Measurements from ENCODE around the gene MZT2B.
"Not testable (repeated sequence)": the region's sequence is repeated elsewhere in the genome, so short reads cannot be mapped to it uniquely, and the experiment has no call there.

MZT2B gene, protein sequence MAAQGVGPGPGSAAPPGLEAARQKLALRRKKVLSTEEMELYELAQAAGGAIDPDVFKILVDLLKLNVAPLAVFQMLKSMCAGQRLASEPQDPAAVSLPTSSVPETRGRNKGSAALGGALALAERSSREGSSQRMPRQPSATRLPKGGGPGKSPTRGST

DNA sequence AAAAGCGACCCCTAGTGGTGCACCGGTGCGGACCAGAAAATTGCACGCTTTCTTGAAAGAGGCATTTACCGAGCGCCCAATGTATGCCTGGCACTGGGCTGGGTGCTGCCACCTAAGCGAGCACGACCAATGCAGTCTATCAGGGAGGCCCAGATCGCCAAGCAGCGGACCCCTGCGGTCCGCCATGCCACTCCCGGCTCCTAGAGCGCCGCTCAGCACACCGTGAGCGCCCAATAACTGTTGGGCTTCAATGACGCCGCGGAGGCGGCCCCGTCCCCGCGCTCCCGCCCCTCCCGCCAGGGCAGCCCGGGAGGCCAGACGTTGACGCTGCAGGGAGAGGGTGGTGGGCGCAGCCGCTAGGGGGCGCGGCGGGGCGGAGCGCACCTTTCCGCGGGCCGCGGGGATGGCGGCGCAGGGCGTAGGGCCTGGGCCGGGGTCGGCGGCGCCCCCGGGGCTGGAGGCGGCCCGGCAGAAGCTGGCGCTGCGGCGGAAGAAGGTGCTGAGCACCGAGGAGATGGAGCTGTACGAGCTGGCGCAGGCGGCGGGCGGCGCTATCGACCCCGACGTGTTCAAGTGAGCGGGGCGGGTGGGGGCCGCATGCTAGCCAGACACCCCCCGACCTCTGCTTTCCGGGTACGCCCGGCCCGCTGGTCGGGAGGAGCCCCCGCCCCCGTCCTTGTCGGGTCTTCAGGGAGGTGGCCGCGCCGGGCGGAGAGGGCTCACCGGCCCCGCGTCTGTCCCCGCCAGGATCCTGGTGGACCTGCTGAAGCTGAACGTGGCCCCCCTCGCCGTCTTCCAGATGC is at the start of gene MZT2B:
MZT2B (plus strand) TSS at position 383 of the 803 bp plus-strand sequence; CDS start at position 404, 21 bp downstream.
- DNase-seq = peak; percentile 48

DNA sequence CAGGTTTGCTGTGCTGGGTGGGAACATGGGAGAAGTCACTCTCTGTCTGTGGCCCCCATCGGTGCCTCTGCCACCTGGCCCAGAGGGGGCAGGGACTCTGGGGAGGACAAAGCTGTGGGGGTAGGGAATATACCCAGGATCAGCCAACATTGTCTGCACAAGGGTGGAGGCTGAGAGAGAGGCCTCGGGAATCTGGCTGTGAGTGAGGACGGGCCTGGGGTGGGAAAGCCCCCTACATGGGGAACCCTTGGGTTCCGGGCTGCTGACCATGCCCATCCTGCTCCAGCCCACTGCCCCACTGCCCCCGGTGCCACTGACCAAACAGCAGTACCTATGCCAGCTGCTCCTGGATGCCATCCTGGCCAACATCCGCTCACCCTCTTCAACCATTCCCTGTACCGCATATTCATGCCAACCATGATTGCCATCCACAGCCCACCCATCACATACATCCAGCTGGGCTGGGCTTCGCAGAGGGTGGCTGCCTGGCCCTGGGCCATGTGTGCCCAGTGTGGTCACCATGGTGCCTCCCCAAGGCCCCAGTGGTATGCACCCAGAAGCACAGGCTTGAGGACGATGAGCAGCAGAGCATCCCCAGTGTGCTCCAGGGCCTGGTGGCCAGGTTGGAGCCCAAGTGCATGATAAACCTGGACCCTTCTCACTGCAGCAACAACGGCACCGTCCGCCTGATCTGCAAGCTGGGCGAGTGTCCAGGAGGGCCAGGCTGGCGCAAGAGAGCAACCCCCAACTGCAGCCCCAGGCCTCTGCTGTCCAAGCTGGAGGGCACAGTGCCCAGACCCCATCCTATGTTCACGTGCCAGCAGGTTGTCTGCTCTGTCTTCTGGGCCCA is 46.1 kb upstream of the MZT2B start:
- DNase-seq = no peak

DNA sequence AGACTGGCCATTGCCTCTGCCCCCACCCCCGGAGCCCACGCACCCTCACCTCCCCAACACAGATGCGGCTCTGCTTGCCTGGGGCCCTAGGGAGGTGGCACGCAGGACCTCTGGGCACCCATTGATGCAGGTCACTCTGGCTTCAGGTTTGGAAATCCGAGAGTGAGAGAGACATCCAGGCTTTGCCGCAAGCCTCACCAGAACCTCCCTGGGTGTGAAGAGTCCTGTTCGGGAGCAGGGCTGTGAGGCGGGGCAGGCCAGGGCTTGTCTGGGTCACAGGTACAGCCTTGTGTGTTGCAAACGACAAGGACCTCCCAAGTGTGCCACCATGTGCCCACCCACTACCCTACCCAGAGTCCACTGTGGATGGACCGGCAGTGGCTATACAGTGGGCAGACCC is 45.5 kb upstream of the MZT2B start:
- not testable (repeated sequence) for DNase-seq

DNA sequence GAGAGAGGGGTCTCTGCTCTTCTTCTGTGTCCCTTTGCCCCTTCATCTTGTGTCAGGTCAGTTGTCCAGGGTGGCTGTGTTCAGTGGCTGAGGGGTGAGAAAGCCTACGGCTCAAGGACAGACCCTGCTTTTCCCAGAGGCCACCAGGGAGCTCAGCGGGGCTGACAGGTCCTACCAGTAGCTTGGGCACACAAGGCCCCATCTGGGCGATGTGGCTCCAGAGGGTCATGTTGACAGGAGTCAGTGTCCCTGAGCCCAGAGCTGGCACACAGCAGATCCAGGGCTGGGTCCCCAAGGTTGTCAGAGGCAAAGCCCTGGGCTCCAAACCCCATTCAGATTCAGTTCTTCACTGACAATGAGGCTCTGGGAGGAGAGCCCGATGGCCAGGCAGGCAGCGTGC is 44.9 kb upstream of the MZT2B start:
- DNase-seq = not testable (repeated sequence)

- not testable (repeated sequence) for DNase-seq
These were observed 43.7 kb upstream of the MZT2B start for GRCh38 chr2:130138326-130138725.

DNA sequence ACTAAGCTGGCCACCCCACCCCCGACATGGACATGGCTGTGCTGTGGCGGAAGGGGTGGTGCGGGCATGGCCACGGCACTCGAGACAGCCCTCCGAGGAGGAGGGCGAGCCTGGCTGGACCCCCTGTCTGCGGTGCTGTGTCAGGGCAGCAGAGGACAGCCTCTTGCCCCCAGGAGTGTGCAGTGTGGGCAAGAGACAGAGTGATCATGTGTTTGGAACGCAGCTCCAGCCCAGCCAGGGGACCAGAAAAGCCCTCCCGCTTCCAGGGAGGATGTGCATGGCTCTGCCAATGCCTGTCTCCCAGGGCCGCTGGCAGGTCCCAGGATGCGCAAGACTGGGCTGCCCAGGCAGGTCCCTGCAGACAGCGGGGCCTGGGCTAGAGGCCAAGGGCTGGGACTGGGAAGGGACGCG is 43.2 kb upstream of the MZT2B start:
- DNase-seq = not testable (repeated sequence)

- DNase-seq = peak; percentile 17
These were observed 42.5 kb upstream of the MZT2B start for GRCh38 chr2:130139331-130140280.

DNA sequence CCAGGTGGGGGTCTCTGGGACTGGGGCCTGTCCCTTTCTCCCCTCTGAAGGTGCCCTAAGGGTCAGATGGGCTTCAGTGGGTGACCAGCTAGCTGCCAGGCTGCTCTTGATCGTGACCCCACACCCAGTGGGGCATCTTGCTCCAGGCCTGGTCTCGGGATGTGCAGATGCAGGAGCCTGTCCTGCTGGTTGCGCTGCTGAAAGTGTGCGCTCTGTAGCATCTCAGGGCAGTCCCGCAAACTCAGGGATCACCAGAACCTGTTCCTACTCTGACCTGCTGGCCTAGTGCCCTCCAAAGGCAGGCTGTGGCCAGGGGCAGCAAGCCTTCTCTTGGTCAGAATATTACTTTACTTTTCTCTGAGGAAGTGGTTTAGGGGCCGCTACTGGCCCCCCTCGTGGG is 41.5 kb upstream of the MZT2B start:
- not testable (repeated sequence) for DNase-seq

DNA sequence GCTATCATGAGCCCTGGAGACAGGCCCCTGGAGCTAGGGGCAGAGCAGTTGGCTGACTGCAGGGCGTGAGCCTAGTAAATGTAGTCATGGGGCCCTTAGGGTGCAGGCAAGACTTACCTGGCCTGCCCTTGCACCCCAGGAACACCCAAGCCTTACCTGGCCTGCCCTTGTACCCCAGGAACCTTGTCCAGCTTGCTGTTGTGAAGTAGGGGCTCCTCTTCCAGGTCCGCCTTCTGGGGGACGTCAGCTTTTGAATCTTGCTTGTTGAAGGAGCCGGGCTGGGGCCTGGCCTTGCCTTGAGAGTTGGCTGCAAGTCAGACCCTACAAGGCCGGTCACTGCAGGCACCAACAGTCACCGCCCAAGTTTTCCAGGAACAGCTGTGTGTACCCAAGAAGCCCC is 41.1 kb upstream of the MZT2B start:
- not testable (repeated sequence) for DNase-seq

- DNase-seq = not testable (repeated sequence)
These were observed 40.3 kb upstream of the MZT2B start for GRCh38 chr2:130141645-130142370.

- not testable (repeated sequence) for DNase-seq
These were observed 39.4 kb upstream of the MZT2B start for GRCh38 chr2:130142396-130143265.

DNA sequence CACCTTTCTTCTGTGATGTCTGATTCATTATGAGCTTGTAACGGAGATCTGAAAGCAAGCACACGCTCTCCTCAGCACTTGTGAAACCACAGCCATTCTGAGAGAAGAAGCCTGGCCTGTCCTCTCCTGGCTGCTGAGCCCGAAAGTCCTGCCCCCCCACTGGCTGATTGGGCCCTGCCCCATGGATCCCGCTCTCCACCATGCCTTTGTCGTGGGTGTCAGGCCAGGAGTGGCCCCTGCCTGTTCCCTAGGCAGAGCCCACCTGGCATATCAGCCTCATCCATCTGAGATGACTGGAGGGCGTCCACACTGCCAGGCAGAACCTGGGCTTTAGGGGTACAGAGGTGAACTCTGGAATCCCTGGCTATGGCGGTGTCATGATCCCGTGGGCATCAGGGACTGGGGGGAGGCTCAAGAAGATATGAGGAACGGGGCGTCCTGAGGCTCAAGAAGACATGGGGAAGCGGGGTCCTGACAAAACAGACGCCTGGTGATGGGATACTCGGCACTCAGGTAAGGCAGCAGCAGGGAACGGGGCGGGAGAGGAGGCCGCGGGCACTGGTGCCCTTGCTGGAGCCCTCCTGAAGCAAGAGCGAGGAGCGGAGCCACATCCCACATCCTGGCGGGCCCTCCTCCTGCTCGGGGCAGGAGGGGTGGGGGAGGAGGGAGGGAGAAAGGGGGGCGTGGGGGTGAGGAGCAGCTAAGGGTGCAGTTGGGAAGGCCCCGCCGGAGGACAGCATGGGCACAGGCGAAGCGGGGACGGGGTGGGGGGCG is 38.6 kb upstream of the MZT2B start:
- DNase-seq = not testable (repeated sequence)

- peak; percentile 65 for DNase-seq
These were observed 37.1 kb upstream of the MZT2B start, which contains the start of gene CCDC74B for GRCh38 chr2:130145006-130145414. Gene CCDC74B, minus strand, starts transcription at chr2:130145112. Its CDS starts 116 bp downstream, at chr2:130144996.

DNA sequence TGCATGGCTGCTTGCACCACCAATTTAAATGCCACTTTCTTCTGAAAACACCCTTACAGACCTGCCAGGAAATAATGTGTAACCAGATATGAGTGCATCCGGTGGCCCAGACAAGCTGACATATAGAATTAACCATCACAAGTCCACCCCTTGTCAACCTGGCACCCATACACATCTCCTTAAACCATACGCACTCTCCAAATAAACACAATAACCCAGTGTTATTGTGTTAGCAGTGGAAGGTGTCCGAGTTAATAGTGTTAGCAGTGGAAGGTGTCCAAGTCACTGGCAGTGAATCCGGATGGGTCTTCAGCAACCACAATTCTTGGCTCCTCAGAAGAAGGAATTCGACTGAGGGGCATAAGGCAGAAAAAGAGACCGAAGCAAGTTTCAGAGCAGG is 33.5 kb upstream of the MZT2B start:
- DNase-seq = peak; percentile 64

DNA sequence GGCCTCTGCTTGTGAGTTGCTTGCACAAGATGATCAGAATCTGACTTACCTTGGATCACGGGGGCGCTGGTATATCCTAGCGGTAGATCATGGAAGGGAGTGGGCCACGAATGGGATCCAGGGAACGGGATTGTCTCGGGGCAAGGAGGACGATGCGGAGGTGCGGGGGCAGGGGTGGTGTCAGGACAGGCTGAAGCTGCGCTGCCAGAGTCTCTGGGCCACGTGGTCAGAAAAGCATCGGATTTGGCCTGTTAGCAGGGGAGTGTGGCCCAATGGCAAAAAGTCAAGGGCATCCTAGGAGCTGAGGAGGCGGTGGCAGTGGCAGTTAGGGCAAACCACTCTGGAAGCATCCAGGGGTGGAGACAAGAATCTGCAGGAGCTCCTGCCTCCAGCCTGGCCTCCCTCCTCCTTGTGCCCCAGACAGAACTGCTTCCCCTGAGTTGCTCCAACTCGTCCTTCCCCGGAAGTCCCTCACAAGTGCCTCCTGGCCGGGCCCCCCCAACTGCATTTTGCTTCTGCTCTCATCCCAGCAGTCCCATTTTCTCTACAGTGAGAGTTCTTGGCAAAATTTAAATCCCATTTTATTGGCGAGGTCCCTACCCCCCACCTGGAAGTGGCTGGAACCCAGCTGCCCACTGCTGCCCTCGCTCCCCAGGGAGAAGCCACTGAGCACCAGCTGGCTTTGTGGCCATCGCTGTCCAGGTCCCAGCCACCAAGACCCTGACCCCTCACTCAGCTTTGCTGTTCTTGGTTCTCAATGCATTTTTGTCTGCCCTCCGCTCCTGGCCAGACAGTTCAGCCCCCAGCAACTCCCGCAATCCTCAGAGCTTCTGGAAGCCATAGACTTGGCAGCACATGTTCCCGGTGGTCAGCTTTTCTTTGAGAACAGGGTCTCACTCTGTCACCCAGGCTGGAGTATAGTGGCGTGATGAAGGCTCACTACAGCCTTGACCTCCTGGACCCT is 31.6 kb upstream of the MZT2B start:
- DNase-seq = no peak

DNA sequence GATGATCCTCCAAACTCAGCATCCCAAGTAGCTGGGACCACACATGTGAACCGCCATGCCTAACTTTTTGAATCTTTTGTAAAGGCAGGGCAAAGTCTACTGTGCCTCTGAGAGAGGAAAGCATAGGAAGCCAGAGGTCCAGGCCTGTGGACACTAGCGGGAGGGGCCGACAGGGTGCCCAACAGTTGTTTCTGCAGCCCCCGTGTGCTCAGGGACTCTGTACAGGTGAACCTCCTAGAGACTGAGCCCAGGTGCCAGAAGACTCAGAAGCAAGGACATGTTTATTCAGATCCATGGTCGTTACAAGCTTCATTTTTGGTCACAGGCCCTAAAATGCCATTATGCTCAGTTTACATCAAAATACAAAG is 30.9 kb upstream of the MZT2B start:
- not testable (repeated sequence) for DNase-seq

DNA sequence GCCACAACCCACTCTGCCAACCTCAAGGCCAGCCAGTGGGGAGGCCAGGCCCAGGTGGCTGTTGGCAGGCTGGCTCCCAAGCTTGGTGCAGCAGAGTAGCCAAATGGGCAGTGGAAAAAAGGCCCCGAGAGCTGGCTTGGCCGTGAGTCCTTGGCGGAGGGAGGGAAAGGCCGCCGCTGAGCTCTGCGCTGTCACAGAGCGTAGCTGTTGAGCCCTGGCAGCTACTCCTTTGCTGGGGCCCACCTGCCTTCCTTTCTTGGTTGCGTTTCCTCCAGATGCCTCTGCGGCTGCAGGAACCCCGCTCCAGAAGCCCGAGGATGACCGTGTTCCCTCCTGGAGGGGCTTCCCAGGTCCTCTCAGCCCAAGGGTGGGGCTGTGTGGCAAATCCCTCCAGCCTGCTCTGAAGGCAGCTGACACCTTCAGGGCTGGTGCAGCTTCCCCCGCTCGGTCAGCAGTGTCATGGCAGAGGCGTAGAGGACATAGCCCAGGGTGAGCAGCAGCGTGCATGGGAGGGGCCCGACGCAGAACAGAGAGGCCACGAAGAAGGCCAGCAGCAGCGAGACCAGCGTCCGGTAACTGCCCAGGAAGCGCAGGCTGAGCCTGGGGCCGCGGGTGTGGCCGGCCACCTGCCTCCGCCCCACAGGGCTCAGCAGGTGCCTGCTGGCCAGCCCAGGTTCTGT is 29.8 kb upstream of the MZT2B start:
- not testable (repeated sequence) for DNase-seq

Data from DMS153 (cell line).